ENCODE measurements around the gene LBP.

The LBP gene

DNA sequence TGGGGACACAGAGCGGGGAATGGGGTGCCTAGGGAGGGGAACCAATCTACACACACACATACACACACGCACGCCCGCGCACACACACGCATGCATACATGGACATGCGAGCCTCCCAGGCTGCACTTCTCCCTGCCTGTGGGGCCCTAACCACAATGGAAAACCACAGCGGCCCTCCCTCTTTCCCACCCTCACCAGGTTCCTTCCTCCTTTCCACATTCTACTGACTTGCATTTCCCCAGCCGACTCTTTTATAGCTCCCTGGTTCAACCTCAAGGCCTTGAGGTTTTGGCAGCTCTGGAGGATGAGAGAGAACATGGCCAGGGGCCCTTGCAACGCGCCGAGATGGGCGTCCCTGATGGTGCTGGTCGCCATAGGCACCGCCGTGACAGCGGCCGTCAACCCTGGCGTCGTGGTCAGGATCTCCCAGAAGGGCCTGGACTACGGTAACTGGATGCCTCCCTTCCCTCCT is 42.3 kb upstream of the LBP start, which contains the start of gene BPI:
BPI (plus strand) TSS at position 249 of the 472 bp plus-strand sequence; CDS start at position 317, 68 bp downstream.
- no peak within 1 kb of the TSS for H3K4me3 ChIP-seq (ENCODE audit: low read length)
- peak; percentile 13 for DNase-seq (ENCODE audit: low read depth)

DNA sequence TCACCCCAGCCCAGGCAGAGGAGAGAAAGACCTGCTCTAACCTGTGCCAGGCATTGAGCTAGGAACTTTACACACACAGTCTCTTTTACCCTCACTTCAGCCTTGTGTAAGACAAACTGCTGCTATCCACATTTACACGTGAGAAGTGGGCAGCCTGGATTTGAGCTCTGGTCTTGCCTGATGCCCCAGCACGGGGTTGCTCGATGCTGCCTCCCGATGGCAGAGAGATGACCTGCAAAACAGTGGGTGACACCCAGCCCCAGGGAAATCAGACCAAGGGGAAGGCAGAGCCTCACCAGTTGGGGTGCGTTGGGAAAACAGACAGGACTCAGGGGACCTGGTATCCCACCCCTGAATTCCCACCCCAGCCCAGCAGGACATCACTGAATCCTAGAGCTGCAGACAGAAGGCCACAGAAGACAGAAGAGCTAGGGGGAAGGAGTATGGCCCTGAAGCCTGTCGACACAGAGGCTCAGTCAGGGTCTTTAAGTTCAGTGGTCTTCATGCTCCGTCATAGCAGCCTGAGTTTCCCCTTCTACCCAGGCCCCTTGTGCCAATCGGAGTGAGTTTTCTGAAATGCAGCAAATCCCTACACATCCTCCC is 41.3 kb upstream of the LBP start:
- no peak overlapping the region for H3K4me3 ChIP-seq (ENCODE audit: low read length)
- DNase-seq (ENCODE audit: low read depth): peak; percentile 38
- TF ChIP-seq CTCF (conservative IDR thresholded peaks at IDR 0.05; ENCODE audit: low read length): peak; percentile 66

More for the DNA sequence above, 42.3 kb upstream of the LBP start, which contains the start of gene BPI:
- no peak for TF ChIP-seq CTCF (conservative IDR thresholded peaks at IDR 0.05; ENCODE audit: low read length)

- no peak for DNase-seq (ENCODE audit: low read depth)
- no peak overlapping the region for H3K4me3 ChIP-seq (ENCODE audit: low read length)
- no peak for TF ChIP-seq CTCF (conservative IDR thresholded peaks at IDR 0.05; ENCODE audit: low read length)
These were observed 40.7 kb upstream of the LBP start for GRCh38 chr20:38305541-38305940.

- no peak overlapping the region for H3K4me3 ChIP-seq (ENCODE audit: low read length)
- DNase-seq (ENCODE audit: low read depth): no peak
- no peak for TF ChIP-seq CTCF (conservative IDR thresholded peaks at IDR 0.05; ENCODE audit: low read length)
These were observed 39.9 kb upstream of the LBP start for GRCh38 chr20:38306379-38306778.

- no peak for TF ChIP-seq CTCF (conservative IDR thresholded peaks at IDR 0.05; ENCODE audit: low read length)
- H3K4me3 ChIP-seq (ENCODE audit: low read length): no peak overlapping the region
- peak; percentile 76 for DNase-seq (ENCODE audit: low read depth)
These were observed 38.8 kb upstream of the LBP start for GRCh38 chr20:38307371-38308046.

DNA sequence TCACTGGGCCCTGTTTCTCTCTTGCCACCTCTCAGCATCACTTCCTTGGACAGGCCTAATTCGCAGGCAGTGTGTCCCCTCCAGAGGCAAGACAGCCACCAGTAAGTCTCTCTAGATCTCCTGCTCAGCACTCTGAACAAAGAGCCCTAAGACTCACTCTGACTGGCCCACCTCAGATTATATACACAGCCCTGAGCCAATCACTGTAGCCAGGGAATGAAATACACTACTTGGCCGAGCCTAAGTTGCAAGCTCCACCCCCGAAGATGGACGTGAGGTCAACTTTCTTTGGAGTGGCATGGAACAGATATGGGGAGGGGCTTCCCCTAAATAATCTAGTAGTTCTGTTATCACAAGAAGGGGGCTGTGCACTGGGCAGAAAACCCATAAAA is 38.2 kb upstream of the LBP start:
- DNase-seq (ENCODE audit: low read depth): no peak
- no peak overlapping the region for H3K4me3 ChIP-seq (ENCODE audit: low read length)
- no peak for TF ChIP-seq CTCF (conservative IDR thresholded peaks at IDR 0.05; ENCODE audit: low read length)

DNA sequence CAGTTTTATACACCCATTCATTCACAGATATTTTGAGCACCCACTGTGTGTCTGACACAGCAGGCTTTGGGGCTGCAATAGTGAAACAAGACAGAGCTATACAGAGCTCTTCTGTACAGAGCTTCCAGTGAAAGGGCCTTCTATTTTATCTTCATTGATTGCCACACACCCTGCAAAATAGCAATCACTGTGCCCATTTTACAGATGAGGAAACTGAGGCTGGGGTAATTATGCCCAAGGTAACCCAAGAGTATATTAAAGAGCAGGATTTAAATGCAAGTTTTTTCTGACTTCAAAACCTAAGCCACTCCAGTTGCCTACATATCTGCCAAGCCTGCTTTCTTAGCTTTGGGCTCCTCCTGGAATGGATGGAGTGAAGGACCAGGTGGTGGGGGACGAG is 37.8 kb upstream of the LBP start:
- H3K4me3 ChIP-seq (ENCODE audit: low read length): no peak overlapping the region
- no peak for DNase-seq (ENCODE audit: low read depth)
- no peak for TF ChIP-seq CTCF (conservative IDR thresholded peaks at IDR 0.05; ENCODE audit: low read length)
